Measurements from ENCODE around the gene GNAQ.

- TF ChIP-seq CTCF (conservative IDR thresholded peaks at IDR 0.05; ENCODE audit: low read depth, low read length) (no peak), EZH2 (IDR thresholded peaks at IDR 0.05; ENCODE audit: low read length, unreplicated experiment) (no peak), EZH2phosphoT487 (IDR thresholded peaks at IDR 0.05; ENCODE audit: borderline replicate concordance, low read length) (no peak)
These were observed 166.1 kb downstream of the GNAQ start for GRCh38 chr9:77865385-77866047.
